GM18873 (cell line): ENCODE measurements around the gene ATP6AP1.
A peak's percentile ranks its signal among the peaks of the same experiment; 100 is the strongest.

Experiments used
- ATAC-seq: cut with Tn5 transposase; IDR thresholded peaks from one replicate; pipeline ENCODE4 v1.9.1; 2021; ENCODE audit warnings: mild to moderate bottlenecking, moderate library complexity, moderate number of reproducible peaks; ENCODE audit not compliant: unreplicated experiment, low FRiP score

The ATP6AP1 gene

DNA sequence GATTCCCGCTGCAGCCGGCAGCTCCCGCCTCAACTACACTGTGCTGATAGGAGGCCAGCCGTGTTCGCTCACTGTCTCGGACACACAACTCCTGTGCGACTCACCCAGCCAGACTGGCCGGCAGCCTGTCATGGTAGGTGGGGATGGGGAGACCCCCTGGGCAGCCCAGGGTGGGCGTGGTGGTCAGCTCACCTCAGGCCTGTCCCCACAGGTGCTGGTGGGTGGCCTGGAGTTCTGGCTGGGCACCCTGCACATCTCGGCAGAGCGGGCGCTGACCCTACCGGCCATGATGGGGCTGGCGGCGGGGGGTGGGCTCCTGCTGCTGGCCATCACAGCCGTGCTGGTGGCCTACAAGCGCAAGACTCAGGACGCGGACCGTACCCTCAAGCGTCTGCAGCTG, 39.1 kb downstream of the ATP6AP1 start:
- ATAC-seq, result no peak

DNA sequence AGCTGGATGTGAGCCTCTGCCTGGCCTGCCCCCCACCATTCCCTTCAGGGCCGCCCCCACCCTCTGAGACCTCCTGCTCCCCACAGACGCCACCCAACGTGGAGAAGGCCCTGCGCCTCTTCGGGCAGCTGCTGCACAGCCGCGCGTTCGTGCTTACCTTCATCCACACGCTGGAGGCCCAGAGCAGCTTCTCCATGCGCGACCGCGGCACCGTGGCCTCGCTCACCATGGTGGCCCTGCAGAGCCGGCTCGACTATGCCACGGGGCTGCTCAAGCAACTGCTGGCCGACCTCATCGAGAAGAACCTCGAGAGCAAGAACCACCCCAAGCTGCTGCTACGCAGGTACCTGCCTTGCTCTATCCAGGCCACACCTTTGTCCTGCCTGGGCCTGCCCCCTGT, 39.7 kb downstream of the ATP6AP1 start:
- ATAC-seq, result no peak

DNA sequence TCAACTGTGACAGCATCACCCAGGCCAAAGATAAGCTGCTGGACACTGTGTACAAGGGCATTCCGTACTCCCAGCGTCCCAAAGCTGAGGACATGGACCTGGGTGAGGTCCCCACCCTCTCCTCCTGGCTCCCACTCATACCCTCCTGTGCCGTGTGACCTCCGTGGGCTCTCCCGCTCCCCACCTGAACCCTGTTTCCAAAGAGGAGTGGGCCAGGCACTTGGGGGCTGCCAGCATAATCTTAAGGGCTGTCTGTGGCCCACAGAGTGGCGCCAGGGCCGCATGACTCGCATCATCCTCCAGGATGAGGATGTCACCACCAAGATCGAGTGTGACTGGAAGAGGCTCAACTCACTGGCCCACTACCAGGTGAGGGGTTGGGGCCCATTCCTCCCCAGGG, 40.6 kb downstream of the ATP6AP1 start:
- ATAC-seq, result no peak

DNA sequence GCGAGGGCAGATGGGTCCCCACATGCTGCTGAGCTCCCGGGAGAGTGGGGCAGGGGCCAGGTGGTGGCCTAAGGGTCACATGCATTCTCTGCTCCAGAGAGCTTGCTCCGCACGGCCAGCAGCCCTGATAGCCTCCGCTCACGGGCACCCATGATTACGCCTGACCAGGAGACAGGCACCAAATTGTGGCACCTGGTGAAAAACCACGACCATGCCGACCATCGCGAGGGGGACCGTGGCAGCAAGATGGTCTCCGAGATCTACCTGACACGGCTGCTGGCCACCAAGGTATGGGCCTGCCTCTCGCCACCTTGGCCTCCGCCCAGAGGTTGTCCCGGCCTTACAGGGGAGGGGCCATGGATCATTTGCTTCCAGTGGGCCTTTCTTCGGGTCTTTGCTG, 41.4 kb downstream of the ATP6AP1 start:
- ATAC-seq, result no peak

DNA sequence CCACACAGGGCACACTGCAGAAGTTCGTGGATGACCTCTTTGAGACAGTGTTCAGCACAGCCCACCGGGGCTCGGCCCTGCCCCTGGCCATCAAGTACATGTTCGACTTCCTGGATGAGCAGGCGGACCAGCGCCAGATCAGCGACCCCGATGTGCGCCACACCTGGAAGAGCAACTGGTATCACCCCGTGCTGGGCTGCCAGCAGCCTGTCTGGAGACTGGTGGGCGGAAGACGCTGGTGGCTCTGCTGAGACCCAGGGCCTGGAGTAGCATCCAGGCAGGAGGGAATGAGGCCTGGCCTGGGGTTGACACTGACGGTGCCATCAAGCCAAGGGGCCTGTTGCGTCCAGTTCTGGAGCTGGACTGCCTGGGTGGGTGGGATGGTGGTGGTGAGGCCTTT, 42.0 kb downstream of the ATP6AP1 start:
- no peak for ATAC-seq

DNA sequence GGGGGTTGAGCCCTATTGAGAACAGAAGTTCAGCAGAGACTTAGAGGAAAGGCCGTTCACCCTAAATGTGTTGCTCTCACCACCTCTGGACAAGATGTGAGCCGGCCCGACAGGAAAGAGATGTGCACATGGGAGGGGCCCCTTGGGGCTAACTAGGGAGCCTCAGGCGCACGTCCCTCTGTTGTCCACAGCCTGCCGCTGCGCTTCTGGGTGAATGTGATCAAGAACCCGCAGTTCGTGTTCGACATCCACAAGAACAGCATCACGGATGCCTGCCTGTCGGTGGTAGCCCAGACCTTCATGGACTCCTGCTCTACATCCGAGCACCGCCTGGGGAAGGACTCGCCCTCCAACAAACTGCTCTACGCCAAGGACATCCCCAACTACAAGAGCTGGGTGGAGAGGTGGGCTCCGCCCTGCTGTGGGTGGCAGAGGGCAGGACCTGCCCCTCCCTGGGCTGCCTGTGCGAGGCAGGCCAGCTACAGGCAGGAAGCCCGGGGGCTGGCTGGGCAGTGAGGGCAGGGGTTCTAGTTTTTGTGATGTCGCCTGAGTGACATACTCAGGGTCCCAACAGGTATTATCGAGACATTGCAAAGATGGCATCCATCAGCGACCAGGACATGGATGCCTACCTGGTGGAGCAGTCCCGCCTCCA, 42.6 kb downstream of the ATP6AP1 start:
- ATAC-seq, result no peak

DNA sequence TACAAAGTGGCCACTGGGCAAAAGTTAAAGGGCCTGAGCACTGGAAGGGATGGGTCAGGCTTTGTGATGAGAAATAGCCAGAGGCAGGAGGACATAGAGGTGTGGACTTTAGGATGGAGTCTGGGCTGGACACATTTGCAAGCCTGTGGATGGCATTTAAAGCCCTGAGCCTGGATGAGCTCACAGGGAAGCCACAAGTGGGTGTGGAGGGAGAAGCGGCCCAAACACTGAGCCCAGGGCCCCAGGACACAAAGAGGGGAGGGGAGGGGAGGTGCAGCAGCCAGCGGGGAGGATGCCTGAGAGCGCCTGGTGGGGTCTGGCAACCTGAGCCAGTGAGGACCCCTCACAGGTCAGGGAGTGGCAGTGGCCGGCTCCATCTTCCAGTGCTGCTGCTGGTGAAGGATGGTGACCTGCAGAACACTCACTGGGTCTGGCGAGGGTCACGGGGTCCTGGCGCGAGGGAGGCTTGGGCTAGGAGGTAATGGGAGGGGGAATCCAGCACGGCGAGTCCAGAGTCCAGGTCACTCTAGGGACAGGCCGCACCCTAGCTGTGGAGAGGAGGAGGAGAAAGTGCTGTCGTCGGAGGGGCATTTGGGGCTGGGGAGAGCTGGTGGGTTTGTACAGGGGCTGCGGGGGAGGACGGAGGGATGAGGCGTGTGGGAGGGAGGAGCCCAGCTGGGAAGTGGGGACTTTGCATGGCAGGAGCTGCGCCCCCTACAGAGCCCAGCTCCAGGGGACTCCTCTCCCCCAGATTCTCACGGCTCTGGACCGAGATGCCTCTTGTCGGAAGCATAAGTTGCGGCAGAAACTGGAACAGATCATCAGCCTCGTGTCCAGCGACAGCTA, 43.6 kb downstream of the ATP6AP1 start:
- no peak for ATAC-seq

DNA sequence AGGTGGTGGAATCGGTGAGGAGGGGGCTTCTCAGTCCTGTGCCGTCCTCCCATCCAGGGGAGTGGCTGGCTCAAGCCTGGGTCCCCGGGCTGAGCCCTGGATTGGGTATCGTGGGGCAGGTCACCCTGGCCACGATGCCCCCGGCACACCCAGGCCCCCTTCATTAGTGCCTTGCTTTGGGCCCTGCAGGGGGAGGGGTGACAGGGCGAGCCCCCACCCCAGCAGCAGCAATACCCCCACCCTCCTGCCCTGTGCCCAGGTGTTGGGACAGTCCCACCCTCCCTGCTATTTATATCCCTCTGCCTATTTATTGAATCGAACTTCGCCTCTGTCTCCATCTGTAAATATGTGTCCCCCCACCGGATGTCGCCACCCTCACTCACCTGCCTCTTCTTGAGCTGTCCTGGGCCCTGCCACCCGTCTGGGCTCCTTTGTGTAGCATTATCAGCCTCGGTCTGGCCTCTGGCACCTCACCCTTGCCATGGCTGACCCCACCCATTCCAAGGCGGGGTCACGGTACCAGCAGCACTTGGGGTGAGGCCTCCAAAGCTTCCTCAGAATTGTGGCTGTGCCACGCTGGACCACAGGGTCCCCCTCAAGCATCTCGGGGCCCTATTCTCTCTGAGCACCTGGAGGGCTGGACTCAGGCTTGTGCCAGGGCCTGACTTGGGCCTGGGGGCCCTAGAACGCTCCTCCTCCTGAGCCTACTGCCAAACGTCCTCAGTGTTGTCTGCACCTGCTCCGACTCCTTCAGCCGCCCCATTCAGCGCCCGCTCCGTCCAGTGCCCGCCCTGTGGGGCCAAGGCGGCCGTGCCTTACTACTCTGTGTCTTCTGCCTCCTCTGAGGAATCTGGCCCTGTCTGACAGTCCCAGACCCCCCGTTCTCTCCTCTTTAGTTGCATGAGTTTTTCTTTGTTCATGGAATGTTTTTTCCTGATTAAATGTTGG, 44.5 kb downstream of the ATP6AP1 start:
- ATAC-seq, result no peak

DNA sequence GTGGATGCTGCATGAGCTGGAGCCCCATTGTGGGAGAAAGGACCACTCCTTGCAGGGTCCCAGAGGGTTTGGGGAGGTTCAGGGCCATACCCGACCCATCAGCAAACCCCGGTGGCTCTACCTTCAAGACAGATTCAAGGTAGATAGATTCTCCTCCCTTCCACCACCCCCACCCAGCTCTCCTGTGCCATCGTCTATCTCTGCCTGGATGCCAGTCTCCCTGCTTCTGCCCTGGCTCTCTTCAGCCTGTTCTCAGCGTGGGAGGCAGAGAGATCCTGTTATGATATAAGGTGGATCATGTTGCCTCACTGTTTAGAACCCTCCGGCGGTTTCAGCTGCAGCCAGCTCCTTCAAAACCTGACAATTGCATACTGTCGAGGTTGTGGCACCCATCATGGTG, 45.2 kb downstream of the ATP6AP1 start:
- no peak for ATAC-seq

DNA sequence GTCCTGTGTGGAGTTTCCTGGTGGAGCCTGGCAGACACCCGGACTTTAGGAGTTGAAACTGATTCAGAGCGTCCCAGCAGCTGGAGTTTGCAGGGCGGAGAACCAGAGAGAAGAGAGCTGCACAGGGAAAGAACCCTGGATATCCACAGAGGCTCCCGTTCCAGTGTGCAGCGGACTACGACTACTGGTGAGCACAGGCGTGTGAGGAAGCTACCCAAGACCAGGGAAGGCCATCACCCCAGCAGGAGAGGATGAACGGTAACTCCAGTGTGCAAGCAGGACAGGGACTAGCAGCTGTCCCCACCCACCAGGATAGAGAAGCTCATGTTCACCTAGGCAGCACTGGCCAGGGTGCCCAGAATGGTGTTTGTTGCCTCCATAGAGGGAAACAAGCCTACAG, 48.3 kb downstream of the ATP6AP1 start:
- ATAC-seq, result no peak

DNA sequence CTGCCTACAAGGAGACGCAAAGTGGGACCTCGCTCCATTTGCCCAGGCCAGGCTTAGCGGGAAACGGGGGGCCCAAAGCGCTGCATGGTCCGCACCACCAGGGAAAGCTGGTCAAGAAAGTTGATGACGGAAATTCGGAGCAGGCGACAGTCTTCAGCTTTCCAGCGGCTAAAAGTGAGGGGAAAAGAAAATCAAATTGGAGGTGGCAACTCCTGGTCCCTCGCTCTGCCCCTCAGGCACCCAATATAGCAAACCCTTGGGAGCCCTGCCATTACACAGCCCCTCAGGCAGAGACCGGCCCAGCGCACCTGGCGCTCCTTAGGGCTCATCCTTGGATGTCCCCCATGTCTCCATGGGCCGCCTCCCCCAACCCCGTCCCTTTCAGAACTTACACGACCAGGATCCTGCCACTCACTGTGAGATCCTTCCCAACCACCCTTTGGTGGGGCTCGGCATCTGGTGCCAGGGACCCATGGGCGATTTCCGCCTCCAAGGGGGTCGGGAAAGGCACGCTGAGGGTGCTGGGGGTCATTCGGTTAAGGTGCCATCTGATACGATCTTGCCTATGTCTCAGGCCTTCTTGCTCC, 49.5 kb downstream of the ATP6AP1 start:
- no peak for ATAC-seq

DNA sequence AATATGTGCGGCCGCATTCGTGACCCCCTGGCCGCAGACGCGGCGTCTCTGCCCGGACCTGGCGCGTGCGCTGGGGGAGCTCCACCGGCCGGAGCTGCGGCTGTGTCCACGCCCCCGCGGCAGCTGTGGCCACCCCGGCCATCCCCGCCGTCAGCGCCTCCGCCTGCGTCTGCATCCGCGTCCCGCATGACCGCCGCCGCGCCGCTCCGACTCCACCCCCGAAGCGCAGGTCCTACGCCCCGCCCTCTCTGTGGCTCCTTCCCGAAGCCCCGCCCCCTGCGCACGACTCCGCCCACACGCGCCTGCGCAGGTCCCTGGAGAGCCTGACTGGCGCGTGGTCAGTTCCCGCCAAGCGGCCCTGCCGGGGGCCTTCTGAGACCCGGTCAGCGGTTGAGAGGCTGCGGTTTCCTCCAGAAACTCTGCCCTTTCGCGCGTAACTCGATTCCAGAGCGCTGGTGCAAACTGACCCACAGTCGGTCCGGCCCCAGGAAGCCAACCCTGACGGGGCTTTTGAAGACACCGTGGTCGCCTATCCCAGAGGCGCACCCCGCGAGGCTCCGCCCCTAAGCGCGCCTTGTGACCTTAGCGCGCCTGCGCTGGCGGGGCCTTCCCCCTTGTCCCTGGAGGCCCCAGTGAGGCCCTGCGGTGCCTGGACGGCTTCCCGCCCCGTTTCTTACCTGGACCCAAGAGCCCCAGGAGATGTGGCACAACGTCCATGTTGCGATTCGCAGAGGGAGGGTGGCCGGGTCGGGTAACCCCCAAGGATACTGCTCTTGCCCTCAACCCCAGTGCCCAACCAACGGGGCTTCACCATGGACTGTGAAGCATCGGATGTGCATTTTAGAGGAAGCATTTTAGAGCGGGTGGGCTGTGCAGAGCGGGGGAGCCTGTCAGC, 50.5 kb downstream of the ATP6AP1 start, which contains the start of gene LAGE3:
Gene LAGE3, minus strand, starts transcription at position 554 of the 895 bp plus-strand sequence. Its CDS starts 366 bp downstream, at position 188.
- peak; percentile 75 for ATAC-seq

DNA sequence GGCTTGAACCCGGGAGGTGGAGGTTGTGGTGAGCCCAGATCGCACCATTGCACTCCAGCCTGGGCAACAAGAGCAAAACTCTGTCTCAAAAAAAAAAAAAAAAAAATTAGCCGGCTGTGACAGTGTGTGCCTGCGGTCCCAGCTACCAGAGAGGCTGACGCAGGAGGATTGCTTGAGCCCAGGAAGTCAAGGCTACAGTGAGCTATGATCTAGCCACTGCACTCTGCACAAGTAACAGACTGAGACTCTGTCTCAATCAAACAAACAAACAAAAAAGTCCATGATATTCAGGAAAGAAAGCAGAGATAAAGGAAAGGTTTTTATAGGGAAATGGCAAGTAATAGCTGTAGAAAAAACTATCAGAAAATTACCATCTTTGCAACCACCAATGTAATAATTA, 52.7 kb downstream of the ATP6AP1 start:
- no peak for ATAC-seq

DNA sequence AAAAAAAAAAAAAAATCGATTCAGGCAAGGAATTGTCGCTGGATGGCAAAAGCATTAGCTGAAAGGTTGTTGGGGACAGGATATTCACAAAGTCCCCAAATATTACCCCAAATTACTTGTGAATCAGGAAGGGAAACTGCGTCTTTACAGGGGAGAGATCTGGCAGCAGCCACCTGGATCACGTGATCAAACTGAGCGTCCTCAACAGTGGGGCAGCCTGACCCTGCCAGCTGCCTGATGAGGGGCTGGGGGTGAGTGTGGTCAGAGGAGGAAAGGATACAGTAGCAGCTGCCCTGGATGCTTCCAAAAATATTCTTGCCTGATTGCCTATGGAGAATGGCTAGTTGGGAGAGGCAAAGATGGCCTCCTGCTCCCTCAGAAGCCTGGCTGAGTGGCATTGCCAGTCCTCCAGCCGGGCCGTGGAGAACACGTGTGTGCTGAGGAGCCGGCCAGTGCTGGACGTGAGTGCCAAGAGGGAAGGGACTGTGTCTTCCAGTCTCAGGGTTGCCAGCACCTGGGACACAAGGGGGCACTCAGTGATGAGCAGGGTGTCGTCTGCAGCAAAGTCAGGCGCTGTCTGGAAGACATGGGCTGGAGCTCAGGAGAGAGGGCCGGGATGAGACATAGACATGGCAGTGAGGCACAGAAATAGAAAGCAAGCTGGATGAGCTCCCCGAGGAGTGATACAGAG, 53.6 kb downstream of the ATP6AP1 start:
- ATAC-seq, result no peak

DNA sequence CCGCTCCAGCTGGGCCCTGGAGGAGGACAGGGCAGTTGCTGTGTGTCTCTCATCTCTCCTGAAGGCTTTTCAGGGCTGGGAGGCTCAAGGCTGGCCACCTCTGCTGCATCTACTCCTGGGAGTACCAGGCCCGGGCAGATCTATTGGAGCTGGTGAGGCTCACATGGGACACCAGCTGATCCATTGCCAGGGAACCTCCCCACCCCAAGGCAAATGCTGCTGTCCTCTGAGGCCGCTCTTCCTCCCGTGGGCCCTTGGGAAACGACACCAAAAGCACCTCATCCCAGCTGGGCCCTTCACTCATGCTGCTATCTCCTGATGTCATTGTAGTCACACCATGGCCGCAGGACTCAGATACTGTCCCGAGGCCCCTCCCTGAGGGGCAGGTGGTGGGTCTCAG, 54.3 kb downstream of the ATP6AP1 start:
- ATAC-seq, result no peak

DNA sequence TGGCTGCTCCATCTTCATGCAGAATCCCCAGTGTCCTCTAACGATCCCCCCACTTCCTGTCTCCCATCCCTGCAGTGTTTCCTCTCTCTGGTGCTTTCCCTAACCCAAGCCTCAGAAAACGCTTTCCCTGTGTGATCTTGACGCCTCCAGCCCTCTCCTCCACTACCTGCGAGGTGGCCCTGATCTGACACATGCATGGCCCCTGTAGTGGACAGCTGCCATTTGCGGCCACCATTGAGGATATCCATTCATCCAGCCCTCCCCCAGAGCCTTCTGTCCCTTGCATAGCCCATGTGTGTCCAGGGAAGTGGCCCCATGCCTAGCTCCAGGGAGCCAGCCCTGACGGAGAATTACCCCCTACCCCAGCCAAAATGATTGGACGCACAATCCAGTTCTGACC, 54.8 kb downstream of the ATP6AP1 start:
- no peak for ATAC-seq

DNA sequence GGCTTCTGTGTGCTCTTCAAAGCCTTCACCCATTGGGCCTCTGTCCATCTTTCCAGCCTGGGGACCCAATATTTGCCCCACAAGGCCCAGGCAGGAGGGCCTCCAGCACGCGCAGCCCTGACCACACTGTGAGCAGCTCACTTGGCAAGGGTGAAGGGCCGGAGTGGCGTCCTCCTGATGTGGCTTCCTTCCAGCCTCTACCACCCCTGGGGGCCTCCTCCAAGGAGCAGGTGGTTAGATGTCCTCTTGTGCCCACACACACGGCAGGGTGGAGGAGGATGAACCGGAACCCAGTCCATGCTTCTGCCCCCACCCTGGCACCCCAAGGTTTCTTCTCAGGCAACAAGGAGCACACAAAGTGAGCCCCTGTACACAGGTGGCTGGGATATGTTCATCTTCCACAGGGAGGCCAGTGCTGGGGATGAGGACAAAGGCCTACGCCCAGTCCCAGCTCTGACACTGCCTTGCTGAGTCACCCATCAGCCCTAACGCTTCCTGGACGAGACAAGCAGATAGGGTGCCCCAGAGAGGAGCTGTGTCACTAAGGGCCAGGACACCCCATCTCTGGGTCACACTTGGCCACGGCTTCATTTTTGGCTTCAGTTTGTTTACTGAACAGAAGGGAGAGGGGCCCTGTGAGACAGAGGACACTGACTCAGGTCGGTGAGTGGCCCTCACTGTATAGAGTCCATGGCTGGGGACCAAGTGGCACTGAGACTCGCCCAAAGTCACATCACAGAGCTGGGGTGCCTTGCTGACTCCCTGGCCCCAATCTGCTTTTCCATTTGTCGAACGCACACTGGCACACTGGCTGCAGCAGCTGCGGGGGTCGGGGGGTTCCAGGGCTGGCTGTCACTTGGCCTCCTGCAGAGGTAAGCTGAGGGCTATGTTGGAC, 56.0 kb downstream of the ATP6AP1 start:
- ATAC-seq, result no peak
